ENCODE results near the gene GLP1R. TPM values are rescaled to one million over a fixed set of nuclear protein-coding genes. Genes with fewer than 3 reads are reported as not detected.

GLP1R gene
- total RNA-seq, 1 donor from 2014 or later: not detected

GRCh38 chr6:39104528-39104927, 55.9 kb downstream of the GLP1R start:
- no peaks in the 10 kb centered on the region for H3K27me3 Mint-ChIP-seq (ENCODE audit: low read depth)
- no peak for DNase-seq (ENCODE audit: low spot score)
- H3K36me3 Mint-ChIP-seq (ENCODE audit: low read depth): peaks cover 19% of the 10 kb centered on the region
- H3K27ac Mint-ChIP-seq (ENCODE audit: unreplicated experiment): no peak overlapping the region
- no peaks in the 10 kb centered on the region for H3K9me3 Mint-ChIP-seq (ENCODE audit: low read depth)
- TF ChIP-seq CTCF (IDR thresholded peaks at IDR 0.05): no peak
- no peak overlapping the region for H3K4me3 Mint-ChIP-seq (ENCODE audit: unreplicated experiment)
- peaks cover 19% of the 10 kb centered on the region for H3K4me1 Mint-ChIP-seq (ENCODE audit: low read depth)

- TF ChIP-seq CTCF (IDR thresholded peaks at IDR 0.05): no peak
- no peak for DNase-seq (ENCODE audit: low spot score)
- no peaks in the 10 kb centered on the region for H3K9me3 Mint-ChIP-seq (ENCODE audit: low read depth)
- peaks cover 8% of the 10 kb centered on the region for H3K4me1 Mint-ChIP-seq (ENCODE audit: low read depth)
- no peaks in the 10 kb centered on the region for H3K27me3 Mint-ChIP-seq (ENCODE audit: low read depth)
- H3K27ac Mint-ChIP-seq (ENCODE audit: unreplicated experiment): no peak overlapping the region
- H3K36me3 Mint-ChIP-seq (ENCODE audit: low read depth): peaks cover 18% of the 10 kb centered on the region
- H3K4me3 Mint-ChIP-seq (ENCODE audit: unreplicated experiment): no peak overlapping the region
These were observed 58.5 kb downstream of the GLP1R start for GRCh38 chr6:39107034-39107433.

- peaks cover 18% of the 10 kb centered on the region for H3K36me3 Mint-ChIP-seq (ENCODE audit: low read depth)
- no peaks in the 10 kb centered on the region for H3K9me3 Mint-ChIP-seq (ENCODE audit: low read depth)
- TF ChIP-seq CTCF (IDR thresholded peaks at IDR 0.05): no peak
- peaks cover 2% of the 10 kb centered on the region for H3K4me1 Mint-ChIP-seq (ENCODE audit: low read depth)
- no peak overlapping the region for H3K4me3 Mint-ChIP-seq (ENCODE audit: unreplicated experiment)
- no peak overlapping the region for H3K27ac Mint-ChIP-seq (ENCODE audit: unreplicated experiment)
- DNase-seq (ENCODE audit: low spot score): no peak
- H3K27me3 Mint-ChIP-seq (ENCODE audit: low read depth): no peaks in the 10 kb centered on the region
These were observed 59.1 kb downstream of the GLP1R start for GRCh38 chr6:39107641-39108040.

GRCh38 chr6:39108041-39108839, 59.7 kb downstream of the GLP1R start:
- no peaks in the 10 kb centered on the region for H3K9me3 Mint-ChIP-seq (ENCODE audit: low read depth)
- H3K4me3 Mint-ChIP-seq (ENCODE audit: unreplicated experiment): no peak overlapping the region
- H3K4me1 Mint-ChIP-seq (ENCODE audit: low read depth): peaks cover under 1% of the 10 kb centered on the region
- H3K36me3 Mint-ChIP-seq (ENCODE audit: low read depth): peaks cover 18% of the 10 kb centered on the region
- H3K27ac Mint-ChIP-seq (ENCODE audit: unreplicated experiment): no peak overlapping the region
- no peak for DNase-seq (ENCODE audit: low spot score)
- no peaks in the 10 kb centered on the region for H3K27me3 Mint-ChIP-seq (ENCODE audit: low read depth)
- TF ChIP-seq CTCF (IDR thresholded peaks at IDR 0.05): no peak

- H3K9me3 Mint-ChIP-seq (ENCODE audit: low read depth): no peaks in the 10 kb centered on the region
- peaks cover 9% of the 10 kb centered on the region for H3K36me3 Mint-ChIP-seq (ENCODE audit: low read depth)
- H3K4me3 Mint-ChIP-seq (ENCODE audit: unreplicated experiment): no peak overlapping the region
- no peak for TF ChIP-seq CTCF (IDR thresholded peaks at IDR 0.05)
- no peaks in the 10 kb centered on the region for H3K27me3 Mint-ChIP-seq (ENCODE audit: low read depth)
- peaks cover 19% of the 10 kb centered on the region for H3K4me1 Mint-ChIP-seq (ENCODE audit: low read depth)
- no peak overlapping the region for H3K27ac Mint-ChIP-seq (ENCODE audit: unreplicated experiment)
- no peak for DNase-seq (ENCODE audit: low spot score)
These were observed 62.7 kb downstream of the GLP1R start for GRCh38 chr6:39111280-39111679.

All from chondrocyte (in vitro differentiated cells).